A673 (cell line): ENCODE results near the gene PLCD1. TPM values are rescaled to one million over a fixed set of nuclear protein-coding genes. Genes with fewer than 3 reads are reported as not detected.

Experiments used
- BruUV-seq: library from RNA; stranded (reverse); fragments of 400-500 nt; replicated peaks from 2 replicates; lab custom pipeline; 2021; lab: Mats Ljungman, UMichigan
- CTCF ChIA-PET: fragments of 300-600 bp; sonication (Branson Sonifier 250); formaldehyde crosslinking; loops from one replicate; lab custom pipeline; 2022; ENCODE audit warnings: antibody characterized with exemption; lab: Charles Lee
- POLR2A ChIA-PET: fragments of 300-600 bp; sonication (Branson Sonifier 250); formaldehyde crosslinking; loops from one replicate; lab custom pipeline; 2022; ENCODE audit warnings: antibody characterized with exemption; ENCODE audit not compliant: low non-redundant PET; lab: Charles Lee
- DNase-seq: peaks from one replicate; pipeline ENCODE4 v3.0.0-alpha.2; 2015; ENCODE audit warnings: low spot score
- H3K27ac ChIP-seq: fragments of 200-600 bp; sonication (generic); 2 replicates; pipeline ENCODE4 v1.5.1; 2016; ENCODE audit warnings: mixed run types, low read depth, mild to moderate bottlenecking, mixed read lengths, antibody characterized with exemption, low read length; ENCODE audit not compliant: poor library complexity, severe bottlenecking
- H3K27me3 ChIP-seq: fragments of 200-600 bp; sonication (generic); replicated peaks from 2 replicates; pipeline ENCODE4 v1.6.1; 2017; ENCODE audit warnings: mixed run types, low read depth, mild to moderate bottlenecking, mixed read lengths, antibody characterized with exemption, low read length; ENCODE audit not compliant: insufficient read depth, poor library complexity
- H3K36me3 ChIP-seq: fragments of 200-600 bp; sonication (generic); 2 replicates; pipeline ENCODE4 v1.6.1; 2016; ENCODE audit warnings: mixed run types, mild to moderate bottlenecking, mixed read lengths, antibody characterized with exemption, low read length; ENCODE audit not compliant: insufficient read depth, poor library complexity, severe bottlenecking
- H3K4me1 ChIP-seq: fragments of 200-600 bp; sonication (generic); 2 replicates; pipeline ENCODE4 v1.6.1; 2017; ENCODE audit warnings: mixed run types, mild to moderate bottlenecking, mixed read lengths, antibody characterized with exemption, low read length; ENCODE audit not compliant: insufficient read depth, poor library complexity, severe bottlenecking
- H3K4me3 ChIP-seq: fragments of 200-600 bp; sonication (generic); 2 replicates; pipeline ENCODE4 v1.5.1; 2016; ENCODE audit warnings: low read depth, mixed run types, mild to moderate bottlenecking, mixed read lengths, low read length; ENCODE audit not compliant: poor library complexity, severe bottlenecking
- H3K9me3 ChIP-seq: fragments of 200-600 bp; sonication (generic); 2 replicates; pipeline ENCODE4 v1.6.1; 2016; ENCODE audit warnings: mixed run types, low read depth, mild to moderate bottlenecking, mixed read lengths, antibody characterized with exemption, low read length; ENCODE audit not compliant: poor library complexity, severe bottlenecking
- EZH2 ChIP-seq: fragments of 200-600 bp; sonication (generic); IDR thresholded peaks from 2 replicates; pipeline ENCODE4 v1.6.1; 2017; ENCODE audit warnings: borderline replicate concordance, low read depth, mild to moderate bottlenecking, mixed read lengths, antibody characterized with exemption, low read length; ENCODE audit not compliant: poor library complexity, severe bottlenecking
- intact Hi-C: fragments of 100-400 bp; cut with micrococcal nuclease; formaldehyde crosslinking; loops from one replicate; pipeline ENCODE4 v1.10.0; 2022; ENCODE audit not compliant: unreplicated experiment
- total RNA-seq: library from RNA; stranded (reverse); gene quantifications from 2 replicates; pipeline ENCODE4 v1.2.3, GENCODE V29; 2021
- TF ChIP-seq, protein P1 (sequence below): fragments of 300-800, 200-600 bp; sonication (generic); conservative IDR thresholded peaks from 2 replicates; pipeline ENCODE4 v1.5.1; 2017; ENCODE audit warnings: low read depth, mild to moderate bottlenecking, antibody characterized with exemption, low read length, moderate library complexity, mixed read lengths

Gene PLCD1
- total RNA-seq, 1 experiment from 2014 or later = 1.1 TPM

DNA sequence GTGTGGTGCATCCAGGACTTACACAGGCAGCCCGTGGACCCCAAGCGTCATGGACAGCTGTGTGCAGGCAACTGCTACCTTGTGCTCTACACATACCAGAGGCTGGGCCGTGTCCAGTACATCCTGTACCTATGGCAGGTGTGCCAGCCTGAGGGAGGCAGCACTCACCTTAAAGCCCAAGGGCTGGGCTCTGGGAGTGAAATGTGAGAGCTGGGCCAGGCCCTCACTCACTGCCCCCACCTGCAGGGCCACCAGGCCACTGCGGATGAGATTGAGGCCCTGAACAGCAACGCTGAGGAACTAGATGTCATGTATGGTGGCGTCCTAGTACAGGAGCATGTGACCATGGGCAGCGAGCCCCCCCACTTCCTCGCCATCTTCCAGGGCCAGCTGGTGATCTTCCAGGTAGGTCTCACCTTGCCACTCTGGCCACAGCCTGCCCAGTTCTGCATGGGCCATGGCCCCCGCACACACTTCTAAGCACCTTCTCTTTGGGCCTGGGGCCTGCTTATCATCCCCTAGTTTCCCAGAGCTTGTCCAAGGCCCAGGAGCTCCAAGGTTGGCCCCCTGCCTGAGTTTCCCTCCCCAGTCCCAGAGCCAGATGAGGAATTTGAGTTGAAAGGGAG lies 27.9 kb downstream of the PLCD1 start:
- TF ChIP-seq, protein P1, sequence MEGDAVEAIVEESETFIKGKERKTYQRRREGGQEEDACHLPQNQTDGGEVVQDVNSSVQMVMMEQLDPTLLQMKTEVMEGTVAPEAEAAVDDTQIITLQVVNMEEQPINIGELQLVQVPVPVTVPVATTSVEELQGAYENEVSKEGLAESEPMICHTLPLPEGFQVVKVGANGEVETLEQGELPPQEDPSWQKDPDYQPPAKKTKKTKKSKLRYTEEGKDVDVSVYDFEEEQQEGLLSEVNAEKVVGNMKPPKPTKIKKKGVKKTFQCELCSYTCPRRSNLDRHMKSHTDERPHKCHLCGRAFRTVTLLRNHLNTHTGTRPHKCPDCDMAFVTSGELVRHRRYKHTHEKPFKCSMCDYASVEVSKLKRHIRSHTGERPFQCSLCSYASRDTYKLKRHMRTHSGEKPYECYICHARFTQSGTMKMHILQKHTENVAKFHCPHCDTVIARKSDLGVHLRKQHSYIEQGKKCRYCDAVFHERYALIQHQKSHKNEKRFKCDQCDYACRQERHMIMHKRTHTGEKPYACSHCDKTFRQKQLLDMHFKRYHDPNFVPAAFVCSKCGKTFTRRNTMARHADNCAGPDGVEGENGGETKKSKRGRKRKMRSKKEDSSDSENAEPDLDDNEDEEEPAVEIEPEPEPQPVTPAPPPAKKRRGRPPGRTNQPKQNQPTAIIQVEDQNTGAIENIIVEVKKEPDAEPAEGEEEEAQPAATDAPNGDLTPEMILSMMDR = no peak
- no peak for TF ChIP-seq EZH2
- Histone ChIP-seq H3K4me3 (no peak overlapping the region), H3K27ac (no peak overlapping the region), H3K27me3 (no peaks in the 10 kb centered on the region), H3K9me3 (no peaks in the 10 kb centered on the region), H3K36me3 (no peaks in the 10 kb centered on the region), H3K4me1 (peaks cover 5% of the 10 kb centered on the region)
- ChIA-PET POLR2A (no interaction called here), CTCF (no interaction called here)
- no peak for DNase-seq
- BruUV-seq = no TSS peak
- intact Hi-C loops = no loop called here

DNA sequence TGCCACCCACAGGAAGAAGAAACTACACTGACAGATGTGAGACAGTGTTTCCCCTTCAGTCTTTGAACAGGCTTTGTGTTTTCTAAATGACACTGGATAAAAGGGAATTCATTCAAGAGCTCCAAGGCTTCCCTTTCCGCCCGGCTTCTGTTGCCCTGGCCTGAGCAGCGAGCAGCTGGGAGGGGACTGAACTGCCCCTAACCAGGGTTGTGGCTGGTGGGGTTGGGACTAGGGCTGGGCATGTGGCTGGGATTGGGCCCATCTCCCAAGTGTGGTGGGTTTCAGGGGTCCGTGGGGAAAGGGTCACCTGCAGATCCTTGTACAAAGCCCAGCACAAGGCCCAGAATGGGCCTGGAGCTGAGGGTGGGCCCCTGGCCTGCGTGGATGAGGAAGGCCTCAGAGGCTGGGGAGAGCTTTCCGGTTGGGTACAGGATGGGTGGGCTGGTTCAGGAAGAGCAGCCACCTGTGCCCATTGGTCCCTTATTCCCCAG lies 28.4 kb downstream of the PLCD1 start:
- Histone ChIP-seq H3K9me3 (no peaks in the 10 kb centered on the region), H3K27me3 (no peaks in the 10 kb centered on the region), H3K4me3 (no peak overlapping the region), H3K27ac (no peak overlapping the region), H3K36me3 (no peaks in the 10 kb centered on the region), H3K4me1 (peaks cover 5% of the 10 kb centered on the region)
- ChIA-PET POLR2A (no interaction called here), CTCF (no interaction called here)
- no peak for TF ChIP-seq EZH2
- TF ChIP-seq, protein P1 = no peak
- intact Hi-C loops = no loop called here
- DNase-seq = no peak
- BruUV-seq = no TSS peak

DNA sequence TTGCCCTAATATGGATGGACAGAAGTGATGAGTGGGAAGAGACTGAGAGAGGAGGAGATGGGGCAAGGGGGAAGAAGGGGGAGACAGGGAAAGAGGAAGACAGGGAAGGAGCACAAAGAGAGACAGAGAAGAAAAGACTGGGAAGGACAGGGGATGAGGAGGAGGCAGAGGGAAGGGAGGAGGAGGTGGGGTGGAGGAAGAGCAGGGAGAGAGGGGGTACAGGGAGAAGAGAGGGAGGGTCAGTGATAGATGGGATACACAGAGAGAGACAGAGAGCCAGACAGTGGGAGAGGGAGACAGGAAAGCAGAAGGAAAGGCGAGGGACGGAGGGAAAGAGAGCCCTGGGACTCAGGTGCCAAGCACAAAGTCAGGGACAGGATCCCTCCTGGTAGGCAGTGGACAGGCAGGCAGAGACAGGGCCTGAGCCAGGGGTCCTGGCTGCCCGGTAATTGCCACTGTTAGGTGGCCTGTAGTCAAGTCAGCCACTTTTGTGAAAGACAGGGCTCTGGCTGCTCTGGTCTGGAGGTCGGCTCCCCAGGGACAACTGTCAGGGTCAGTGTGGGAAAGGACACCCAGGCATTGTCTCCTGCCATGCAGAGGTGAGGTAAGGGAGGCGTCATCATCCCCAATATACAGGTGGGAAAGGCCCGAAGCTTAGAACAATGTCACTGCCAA lies 29.1 kb downstream of the PLCD1 start:
- no peak for TF ChIP-seq EZH2
- TF ChIP-seq, protein P1 = no peak
- no peak overlapping the region for H3K4me3 ChIP-seq
- no peak for DNase-seq
- ChIA-PET CTCF (no interaction called here), POLR2A (no interaction called here)
- no peaks in the 10 kb centered on the region for H3K36me3 ChIP-seq
- H3K27ac ChIP-seq = no peak overlapping the region
- no peaks in the 10 kb centered on the region for H3K27me3 ChIP-seq
- no peaks in the 10 kb centered on the region for H3K9me3 ChIP-seq
- no TSS peak for BruUV-seq
- peaks cover 5% of the 10 kb centered on the region for H3K4me1 ChIP-seq
- intact Hi-C loops = no loop called here
